ENCODE results near the gene MCF2L.

MCF2L gene

DNA sequence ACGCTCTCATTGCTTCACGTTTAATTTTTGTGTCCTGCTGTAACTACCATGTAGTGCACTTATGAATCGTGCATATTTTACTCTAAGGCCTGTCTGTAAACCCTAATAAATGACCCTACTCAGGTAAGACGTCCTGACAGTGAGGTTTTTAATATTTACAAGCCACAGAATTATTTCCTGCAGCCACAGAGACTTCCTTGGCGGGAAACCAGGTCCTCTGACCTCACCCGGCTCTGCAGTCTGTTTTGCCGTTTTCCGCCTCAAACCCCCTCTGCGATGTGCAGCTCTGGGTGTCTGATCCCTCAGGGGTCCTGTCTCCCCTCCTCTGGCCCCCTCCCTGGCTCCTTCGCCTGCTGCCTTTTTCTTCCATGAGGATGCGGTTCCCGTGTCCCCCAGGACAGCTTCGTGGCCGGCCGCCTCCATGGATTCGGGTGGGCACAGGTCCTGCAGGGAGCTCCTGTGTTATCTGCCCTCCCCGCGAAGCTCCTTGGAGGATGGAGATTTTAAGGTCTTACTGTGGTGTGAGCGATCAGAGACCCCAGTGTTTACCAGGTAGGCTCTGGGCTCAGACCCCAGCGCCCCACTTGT, 66.3 kb downstream of the MCF2L start:
- no peak for DNase-seq

DNA sequence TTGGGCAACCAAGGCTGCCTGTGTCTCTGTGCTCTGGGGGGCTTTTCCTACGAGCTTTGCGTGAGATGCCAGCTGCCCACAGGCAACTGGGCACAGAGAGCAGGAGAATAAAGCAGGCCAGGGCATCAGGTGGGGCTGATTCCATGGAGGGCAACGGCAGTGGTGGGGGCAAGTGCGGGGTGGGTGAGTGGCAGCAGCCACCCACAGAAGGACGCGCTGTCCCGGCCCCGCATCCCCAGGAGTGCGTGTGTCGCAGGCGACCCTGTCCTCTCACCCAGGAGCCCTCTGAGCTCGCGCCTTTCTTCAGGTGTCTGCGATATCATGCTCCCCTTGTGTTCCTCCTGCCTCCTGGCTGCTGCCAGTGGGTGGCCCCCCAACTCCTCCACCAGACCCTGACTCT, 67.4 kb downstream of the MCF2L start:
- no peak for DNase-seq

DNA sequence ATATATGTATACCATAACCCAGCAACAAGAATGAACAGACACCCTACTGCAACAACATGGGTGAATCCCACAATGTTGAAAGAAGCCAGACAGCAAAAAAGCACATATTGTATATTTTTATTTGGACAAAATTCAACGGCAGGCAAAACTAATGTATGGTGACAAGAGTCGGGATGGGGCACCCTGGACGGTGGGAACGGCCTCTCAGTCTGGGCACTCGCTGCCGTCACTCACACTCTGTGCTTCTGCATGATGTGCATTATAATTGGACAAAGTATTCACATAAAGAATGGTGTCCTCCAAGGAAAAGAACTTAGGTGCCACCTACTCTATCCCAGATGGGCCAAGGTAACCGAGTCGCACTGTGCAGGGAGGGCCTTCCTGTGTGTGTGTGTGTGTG, 71.0 kb downstream of the MCF2L start:
- DNase-seq, result no peak

DNA sequence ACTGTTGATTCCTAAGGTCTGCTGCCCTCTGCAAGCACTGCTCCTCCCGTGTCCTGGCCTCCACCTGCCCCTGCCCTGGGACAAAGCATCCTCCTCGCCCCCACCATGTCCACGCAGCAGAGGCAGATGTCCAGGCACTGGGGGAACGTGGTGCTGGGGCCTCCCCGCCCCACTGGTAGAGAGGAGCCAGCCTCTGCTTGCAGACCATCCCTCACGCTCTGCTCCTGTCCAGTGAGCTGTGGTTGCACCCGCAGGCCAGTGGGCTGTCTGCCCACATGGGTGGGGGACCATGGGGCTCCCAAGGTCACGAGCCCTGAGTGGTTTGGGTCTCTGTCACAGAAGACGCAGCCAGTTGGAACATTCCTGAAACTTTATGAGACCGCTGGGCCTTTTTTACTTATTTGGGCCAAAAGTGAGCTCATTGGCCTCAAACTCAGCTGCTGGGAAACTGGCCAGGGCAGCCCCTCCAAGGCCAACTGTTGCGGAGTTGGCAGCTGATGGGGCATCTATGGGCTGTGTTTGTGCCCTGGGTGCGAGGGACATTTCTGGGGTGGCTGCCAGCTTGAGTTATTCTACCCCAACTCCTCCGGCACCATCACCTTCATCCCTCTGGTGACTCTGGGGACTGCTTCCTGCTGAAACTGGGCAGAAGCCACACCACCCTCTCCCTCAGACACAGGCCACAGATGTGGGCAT, 71.7 kb downstream of the MCF2L start:
- no peak for DNase-seq

DNA sequence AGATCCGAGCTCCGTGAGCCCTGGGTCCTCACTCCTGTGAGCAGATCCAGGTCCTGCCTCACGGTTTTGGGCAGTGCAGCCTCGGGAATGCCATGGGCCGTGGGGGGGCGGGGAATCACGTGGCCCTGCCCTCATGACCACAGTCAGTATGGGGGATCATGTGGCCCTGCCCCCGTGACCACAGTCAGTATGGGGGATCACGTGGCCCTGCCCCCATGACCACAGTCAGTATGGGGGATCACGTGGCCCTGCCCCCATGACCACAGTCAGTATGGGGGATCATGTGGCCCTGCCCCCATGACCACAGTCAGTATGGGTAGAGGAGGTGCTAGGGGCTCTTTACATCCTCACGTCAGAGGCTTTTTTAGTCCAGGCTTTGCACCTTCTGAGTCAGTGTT, 72.3 kb downstream of the MCF2L start:
- DNase-seq, result no peak

DNA sequence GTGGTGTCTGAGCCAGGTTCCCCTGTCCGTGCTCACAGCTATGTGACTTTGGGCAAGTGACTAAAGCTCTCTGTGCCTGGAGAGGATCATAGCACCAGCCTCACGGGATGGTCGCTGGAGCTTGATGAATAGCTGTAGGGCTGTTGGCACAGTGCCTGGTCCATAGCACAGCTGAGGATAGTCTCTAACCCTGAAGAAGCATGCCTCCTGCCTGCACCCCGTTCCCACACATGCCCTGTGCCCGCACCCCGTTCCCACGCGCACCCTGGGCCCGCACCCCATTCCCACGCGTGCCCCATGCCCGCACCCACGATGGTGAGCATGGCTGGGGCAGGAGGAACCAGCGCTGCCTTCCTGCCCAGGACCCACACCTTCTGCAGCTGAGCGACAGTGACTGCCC, 72.9 kb downstream of the MCF2L start:
- no peak for DNase-seq

DNA sequence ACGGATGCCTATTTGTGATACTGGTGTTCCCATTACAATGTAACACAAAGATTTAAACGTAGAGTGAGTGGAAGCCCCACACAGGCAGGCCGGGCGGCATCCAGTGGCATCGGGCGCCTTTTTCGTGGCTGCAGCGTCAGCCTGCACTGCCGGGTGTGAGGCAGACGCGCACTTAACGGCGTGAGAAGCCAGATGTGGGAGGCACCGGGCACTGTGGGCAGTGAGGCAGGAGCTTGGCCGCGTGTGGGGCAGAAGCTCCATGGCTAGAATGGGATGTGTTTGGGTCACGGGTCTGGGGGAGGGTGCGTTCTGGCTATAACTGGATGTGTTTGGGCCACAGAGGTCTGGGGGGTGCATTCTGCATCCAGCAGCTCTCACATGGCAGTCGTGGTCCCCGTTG, 73.4 kb downstream of the MCF2L start:
- DNase-seq, result no peak

DNA sequence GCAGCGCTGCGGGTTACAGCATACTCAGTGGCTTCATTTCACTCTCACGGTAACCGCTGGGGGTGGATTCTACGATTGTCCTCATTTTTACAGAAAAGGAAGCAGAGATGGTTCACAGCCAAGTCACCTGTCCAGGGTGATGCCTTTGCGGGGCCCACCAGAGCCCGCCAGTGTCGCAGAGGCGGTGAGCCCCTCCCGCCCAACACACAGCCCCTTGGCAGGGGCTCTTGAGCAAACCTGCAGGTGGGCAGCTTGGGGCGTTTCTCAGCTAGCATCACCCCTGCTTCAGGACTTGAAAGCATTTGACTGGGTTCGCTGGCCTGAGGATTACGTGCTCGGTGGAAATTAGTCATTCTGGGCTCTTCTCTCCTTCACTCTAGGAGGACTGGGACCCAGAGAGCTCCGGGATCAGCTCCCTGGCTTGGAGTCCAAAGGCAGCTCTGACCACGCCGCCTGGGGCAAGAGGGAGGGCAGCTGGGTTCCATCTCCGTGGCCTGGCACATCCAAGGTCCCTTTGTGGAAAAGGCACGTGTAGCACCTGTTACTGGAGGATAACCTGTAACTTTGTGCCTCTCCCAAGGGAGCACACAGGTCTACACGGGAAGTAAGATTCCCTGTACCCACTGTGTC, 74.1 kb downstream of the MCF2L start:
- DNase-seq, result no peak

DNA sequence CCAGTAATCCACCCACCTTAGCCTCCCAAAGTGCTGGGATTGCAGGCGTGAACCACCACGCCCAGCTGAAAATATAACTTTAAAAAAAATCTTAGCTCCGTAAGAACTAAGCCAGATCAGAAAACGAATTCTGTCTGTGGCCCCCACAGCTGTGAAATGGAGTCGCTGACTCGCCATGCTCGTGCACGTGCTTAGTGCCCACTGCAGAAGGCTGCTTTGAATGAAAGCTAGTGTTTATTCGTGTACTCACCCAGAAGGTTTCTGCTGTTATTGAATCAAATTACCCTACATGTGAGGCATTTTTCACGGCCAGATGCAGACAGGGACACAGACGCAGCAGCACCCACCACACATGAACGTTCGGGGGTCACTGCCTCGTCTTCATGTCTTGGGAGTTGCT, 74.9 kb downstream of the MCF2L start:
- no peak for DNase-seq

DNA sequence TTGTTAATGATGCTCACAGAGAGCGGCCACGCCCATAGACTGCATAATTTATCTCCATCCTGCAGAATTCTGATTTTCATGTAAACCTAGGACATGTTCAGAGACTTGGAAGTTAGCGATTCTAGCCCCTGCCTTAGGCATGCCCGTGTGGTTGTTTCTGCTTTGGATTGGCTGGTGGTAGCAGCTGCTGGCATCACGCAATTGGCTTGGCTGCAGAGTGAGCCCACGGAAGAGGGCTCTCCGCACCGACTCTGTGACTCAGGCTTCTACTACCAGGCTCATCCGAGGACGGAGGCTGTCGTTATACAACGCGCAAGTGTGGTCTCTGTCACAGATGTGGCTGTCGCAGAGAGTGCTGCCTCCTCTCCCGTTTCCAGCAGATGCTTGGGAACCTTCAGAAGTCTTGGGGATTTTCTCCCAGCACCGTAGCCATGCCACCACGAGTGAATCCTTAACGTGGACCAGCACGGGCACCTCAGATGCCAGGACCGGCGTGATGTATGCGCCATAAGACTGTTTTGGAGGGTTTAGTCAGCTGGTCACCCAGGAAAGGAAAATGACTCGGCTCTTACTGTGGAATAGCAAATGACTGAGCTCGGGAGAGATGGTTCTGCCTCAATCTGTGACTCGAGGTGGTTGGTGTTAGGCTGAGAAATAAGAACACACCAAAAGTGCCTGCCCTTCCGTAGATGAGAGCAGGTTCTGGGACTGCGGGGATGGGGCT, 75.5 kb downstream of the MCF2L start:
- DNase-seq, result no peak

DNA sequence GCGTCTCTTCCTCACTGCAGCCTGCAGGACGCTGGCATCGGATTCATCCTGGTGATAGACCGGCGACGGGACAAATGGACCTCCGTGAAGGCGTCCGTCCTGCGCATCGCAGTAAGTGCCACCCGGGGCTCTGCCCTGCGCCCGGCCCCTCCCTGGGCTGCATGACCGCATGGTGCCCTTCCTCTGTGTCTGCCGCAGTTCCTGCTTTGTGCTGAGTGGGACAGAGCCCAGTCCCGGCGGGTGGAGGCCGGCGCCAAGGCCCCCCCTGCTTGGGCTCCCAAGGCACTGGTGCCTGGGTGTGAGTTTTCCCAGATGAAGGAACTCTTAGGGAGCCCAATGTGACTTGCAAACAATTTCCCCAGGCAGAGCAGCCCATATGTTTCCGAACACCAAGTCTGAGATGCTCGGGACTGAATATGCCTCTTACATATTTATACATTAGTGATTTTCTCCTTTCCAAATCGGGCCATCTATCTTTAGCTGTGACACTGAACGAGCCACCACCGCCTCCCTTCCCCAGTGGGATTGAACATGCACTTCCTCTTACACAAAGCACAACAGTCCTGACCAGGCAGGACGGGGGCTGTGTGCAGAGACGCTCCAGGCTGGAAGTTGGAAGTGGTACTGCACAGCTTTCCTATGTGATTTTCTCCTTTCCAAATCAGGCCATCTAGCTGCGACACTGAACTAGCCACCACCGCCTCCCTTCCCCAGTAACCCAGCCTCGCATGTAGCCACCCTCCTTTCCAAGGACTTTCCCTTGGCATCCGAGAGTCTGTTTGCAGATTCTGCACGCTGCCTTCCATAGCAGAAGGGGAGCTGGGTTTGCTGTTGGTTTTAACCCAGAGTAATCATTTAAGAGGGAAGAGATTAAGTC, 76.5 kb downstream of the MCF2L start:
- DNase-seq, result no peak

DNA sequence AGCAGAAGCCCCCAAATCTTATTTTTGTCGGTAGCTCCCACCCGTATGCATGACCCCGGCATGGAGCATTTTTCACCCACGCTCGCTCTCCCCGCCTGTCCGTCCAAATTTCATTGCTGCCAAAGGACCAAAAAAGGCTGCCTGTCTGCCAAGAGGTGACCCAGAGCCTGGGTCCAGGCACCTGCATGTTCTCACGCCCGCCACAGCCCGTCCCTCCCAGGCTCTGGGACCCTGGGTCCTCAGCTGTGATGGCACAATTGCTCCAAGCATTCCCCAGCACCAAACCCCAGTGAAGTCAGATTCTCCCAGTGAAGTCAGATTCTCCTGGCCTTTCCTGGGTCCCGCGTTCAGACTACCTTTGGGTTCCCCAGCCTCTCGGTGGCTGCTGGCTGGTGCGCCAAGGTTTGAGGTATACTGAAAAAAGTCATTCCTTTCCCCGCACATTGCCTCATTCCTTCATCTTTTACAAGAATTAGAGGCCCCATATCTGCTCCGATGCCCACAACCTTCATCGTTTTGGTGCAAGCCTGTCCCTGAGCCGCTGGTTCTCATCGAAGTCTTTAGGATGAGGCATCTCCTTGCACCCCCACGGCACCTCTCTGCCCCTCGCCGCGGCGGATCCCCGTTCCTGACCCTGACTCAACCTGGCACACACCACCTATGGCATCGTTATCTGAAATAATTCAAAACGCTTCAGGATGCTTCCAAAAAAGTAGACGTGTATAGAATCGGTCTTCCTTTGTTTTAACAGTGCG, 77.3 kb downstream of the MCF2L start:
- no peak for DNase-seq

DNA sequence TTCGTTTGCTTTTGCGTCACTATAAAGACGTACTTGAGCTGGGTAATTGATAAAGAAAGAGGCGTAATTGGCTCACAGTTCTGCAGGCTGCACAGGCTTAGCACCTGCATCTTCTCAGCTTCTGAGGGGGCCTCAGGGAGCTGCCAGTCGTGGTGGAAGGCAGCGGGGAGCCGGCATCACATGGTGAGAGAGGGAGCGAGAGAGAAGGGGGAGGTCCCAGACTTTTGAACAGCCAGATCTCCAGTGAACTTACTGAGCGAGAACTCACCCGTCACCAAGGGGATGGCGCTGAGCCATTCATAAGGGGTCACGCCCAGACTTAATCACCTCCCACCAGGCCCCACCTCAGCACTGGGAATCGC, 77.8 kb downstream of the MCF2L start:
- DNase-seq, result no peak

DNA sequence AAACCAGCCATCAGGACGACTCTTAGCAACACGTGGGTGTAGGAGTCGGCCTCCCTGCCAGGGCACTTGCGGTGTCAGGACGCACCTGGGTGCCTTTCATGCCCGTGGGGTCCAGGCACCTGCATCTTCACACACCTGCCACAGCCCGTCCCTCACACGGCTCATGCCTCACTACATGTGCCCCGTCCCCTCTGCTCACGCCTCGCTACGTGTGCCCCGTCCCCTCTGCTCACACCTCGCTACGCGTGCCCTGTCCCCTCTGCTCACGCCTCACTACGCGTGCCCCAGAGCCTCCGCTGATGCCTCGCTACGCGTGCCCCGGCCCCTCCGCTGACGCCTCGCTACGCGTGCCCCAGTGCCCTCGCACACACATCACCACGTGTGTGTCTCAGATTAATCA, 78.6 kb downstream of the MCF2L start:
- no peak for DNase-seq

DNA sequence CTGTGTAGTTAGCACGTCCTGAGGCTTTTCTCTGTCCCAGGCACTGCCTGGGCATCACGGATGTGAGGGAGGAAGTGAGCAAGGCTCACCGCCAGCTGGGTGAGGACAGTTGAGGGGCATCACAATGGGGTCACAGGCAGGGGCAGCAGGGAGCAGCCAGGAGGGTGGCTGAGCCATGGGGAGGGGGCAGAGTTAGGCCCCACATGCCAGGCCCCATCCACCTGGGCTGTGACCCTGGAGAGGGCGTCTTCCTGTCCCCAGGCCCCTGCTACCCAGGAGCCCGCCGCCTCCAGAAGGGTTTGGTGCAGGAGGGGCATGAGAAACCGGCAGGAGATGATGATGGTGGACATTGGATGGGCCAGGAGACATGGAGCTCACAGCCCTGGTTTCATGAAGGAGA, 79.8 kb downstream of the MCF2L start:
- DNase-seq, result no peak

DNA sequence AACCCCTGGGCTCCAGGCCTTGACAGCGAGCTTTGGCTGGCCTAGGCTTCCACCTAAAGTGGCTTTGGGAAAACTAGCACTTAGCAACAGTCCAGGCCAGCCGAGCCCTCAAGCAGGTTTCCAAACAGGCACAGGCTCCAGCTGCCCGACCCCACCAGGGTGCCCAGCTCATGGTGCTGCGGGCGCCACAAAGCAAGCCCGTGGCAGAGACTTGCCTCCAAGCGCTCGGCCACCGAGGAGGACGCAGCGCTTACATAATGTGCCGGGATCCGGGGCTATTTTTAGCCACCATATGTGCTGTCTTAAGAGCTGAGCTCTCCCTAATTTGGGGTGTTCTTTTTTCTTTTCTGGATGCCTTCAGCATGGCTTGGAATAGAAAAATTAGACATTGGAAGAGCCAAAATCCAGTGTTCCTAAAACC, 80.5 kb downstream of the MCF2L start:
- no peak for DNase-seq

DNA sequence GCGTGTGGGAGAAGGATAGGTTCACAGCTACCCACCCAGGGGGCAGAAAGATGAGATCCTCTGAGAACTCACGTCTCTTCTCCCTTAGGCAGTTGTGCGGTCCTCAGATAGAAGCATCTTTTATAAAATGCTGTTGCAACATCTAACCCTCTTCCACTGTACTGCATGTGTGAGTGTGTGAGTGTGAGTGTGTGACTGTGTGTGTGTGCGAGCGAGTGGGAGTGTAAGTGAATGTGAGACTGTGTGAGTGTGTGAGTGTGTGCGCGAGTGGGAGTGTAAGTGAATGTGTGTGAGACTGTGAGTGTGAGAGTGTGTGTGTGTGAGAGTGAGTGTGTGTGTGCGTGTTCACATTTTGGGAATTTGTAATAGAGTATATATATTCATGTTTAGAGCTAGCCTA, 81.0 kb downstream of the MCF2L start:
- DNase-seq, result no peak

DNA sequence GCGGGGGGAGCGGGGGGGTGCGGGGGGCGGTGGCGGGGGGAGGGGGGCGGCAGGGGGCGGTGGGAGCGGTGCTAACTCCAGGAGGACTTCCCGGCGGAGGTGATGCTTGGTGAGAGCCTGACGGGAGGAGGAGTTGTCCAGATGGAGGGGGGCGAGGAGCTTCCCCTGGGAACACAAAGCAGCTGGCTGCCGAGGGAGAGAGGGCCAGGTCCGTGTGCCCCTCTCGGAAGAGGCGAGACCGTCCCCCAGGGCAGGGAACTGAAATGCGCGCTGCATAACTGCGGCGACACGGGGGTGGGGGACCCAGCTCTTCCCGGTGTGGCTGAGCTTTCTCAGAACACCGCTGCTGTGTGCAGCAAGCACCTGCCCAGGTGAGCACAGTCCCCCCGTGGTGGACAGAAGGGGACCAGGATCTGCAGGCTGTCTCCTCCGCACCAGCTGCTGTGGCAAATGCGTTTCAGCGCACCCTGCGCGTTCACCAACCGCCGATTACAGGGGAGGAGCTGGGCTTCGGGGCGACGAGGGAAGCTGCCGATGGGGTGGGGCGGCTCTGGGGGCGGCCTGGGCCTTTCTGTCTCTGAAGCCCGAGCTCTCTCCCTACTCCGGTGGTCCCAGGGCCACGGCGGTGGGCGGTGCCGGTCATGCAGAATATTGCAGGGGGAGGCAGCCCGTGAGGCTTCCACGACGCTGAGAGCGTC, 81.9 kb downstream of the MCF2L start:
- no peak for DNase-seq

DNA sequence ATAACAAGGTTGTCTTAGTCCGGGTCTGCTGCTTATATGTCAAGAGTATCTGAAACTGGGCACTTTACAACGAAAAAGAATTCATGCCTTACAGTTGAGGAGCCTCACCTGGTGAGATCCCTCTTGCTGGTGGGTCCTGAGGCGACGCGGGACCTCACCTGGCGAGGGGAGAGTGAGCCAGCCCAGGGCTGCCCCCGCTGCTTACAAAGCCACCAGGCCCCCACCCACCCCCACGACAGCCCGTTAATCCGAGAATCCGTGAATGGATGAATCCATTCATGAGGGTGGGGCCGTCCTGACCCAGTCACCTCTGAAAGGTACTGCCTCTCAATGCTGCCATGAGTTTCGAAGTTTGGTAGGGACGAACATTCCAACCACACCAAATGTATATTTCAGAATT, 82.6 kb downstream of the MCF2L start:
- no peak for DNase-seq

DNA sequence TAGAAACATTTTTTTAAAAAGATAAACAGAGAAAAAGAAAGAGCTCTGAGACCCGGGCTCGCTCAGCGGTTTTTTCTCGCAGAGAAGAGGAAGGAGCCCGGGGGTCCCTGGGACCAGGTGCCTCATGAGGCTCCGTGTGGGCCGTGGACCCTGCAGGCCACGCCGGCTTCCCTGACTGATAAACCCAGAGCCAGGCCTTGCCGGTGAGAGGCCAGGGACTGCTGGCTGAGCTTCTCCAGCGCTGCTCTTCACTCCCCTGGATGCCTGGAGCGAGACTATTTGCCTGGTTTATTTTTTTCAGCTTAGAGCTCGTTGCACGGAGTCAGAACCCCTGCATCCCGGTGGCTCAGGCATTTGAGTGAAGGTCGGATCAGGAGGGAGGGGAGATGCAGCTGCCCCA, 83.2 kb downstream of the MCF2L start:
- DNase-seq, result no peak

DNA sequence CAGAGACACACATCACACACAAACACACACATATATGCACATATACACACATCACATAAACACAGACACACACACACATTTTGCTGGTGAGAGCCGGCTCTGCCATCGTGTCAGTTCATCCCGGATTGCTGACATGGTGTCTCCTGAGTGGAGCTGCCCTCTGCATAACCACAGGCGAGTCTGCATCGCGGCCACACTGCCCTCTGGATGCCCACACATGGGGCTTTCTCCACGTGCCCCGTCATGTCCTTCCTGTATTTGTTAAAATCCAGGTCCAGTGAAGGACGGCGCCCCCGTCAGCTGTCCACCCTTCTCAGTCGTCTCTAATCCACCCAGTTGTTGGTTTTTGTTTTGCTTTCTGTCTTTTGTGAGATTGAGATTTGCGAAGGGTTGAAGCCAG, 84.0 kb downstream of the MCF2L start:
- DNase-seq, result no peak

DNA sequence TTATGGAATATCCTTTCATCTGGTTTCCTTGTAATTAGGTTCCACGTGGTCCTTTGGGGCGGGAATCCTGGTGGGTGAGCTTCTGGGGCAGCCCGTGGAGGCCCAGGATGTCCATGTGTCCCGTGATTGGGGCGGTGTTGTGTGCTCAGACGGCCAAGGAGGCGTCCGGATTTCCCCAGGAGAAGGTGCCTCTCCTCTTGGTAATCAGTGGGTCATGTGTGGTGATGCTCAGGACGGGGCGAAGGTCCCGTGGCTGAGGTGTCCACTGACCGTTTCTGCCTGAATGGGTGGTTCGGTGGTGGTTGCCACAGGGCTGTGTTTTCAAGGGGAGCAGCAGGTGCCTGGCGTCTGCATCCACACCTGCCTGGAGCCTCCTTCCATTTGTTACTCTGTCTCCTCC, 84.4 kb downstream of the MCF2L start:
- DNase-seq, result no peak

Measured in GOT3 (cell line).